Medulla oblongata (tissue), 1 donor: Measurements from ENCODE around the gene ABHD5.

Experiments
- DNase-seq: peaks from one replicate; pipeline ENCODE4 v3.0.0-alpha.2; 2015; ENCODE audit errors: extremely low spot score

Gene ABHD5

GRCh38 chr3:43779850-43780249 is 89.1 kb downstream of the ABHD5 start:
- no peak for DNase-seq

DNA sequence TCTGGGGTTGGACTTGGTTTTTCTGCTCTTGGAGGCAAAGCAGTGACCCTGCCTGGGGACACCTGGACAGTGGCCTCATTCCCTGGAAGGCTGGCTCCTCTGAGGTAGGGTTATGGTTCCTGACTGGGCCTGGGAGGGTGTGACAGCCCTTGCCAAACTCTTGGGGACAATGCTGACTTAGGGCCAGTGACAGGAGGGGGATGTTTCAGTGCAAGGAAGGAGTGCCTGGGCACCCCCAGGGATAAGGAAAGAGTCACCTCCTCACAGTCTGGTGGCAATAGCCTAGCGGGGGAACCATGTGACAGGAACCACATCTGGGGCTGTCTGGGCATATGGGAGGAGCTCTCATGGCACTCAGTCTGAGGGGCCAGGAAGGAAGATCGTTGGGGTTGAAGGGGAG is 91.8 kb downstream of the ABHD5 start:
- no peak for DNase-seq
